Measurements from ENCODE around the gene LPGAT1. TPM values are rescaled to one million over a fixed set of nuclear protein-coding genes. Genes with fewer than 3 reads are reported as not detected.

Gene LPGAT1
- total RNA-seq, 1 experiment from 2014 or later, result 46.0 TPM

DNA sequence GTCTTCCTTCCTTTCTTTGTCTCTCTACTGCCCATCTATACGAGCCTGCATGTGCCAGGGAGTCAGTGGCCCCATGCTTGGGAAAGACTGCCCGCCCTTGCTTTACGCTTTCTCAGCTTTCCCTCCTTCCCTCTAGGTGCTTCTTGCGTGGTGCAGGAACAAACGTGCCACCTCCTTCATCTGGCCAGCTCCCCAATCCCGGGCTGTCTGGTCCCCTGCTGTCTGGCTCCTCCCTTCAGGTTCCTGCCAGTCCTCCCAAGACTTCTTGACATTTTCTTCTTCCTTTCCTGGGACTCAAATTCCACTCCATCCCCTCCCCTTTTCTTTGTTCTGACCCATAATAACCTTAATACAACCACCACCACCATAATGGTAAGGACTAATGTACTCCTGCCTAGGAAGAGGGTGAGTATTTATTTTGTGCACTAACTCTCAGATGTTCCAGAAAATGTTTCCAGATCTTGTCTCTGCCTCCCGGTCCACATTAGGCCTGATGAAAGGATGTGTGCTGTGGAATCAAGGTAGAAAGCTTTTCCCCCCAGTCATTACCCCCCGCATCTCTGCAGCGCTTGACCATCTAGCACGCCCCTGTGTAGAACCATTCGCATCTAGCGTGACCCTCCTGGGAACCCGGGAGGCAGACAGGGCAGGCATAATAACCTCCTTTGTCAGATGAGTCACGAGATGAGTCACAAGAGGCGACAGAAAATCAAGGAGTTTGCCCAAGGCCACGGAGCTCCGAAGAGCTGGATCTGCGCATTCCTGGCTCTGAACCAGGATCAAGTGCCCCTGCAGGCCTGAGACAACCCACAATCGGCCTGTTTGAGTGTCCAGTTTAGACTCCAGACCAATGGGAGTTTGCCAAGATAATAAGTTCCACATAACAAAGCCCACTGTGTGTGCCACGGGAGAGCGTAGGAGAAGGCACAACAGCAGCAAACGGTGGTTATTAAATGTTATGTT, 95.1 kb downstream of the LPGAT1 start:
- peaks cover 45% of the 10 kb centered on the region for H3K4me1 ChIP-seq (replicated peaks; ENCODE audit: insufficient read depth)
- H3K9me2 ChIP-seq (ENCODE audit: insufficient read depth), result no peaks in the 10 kb centered on the region
- H3K4me3 ChIP-seq, result peak overlapping the region; percentile 24; the same call in 1 of the 2 replicates
- DNase-seq, result peak; percentile 89 to 95
- H4K20me1 ChIP-seq (ENCODE audit: insufficient read depth), result no peaks in the 10 kb centered on the region
- H3F3A ChIP-seq (ENCODE audit: insufficient read depth, low read depth), result peaks cover 24% of the 10 kb centered on the region
- H3K27me3 ChIP-seq (ENCODE audit: insufficient read depth, low read depth), result no peaks in the 10 kb centered on the region
- intact Hi-C loops (cut with micrococcal nuclease; ENCODE audit: unreplicated experiment), result loop anchor here (1.0 to 10.0 kb wide), 4 partner anchors 30 to 859 kb away; partner anchors contain the start of genes RCOR3 and SLC30A1
- ChIA-PET CTCF (interaction anchor here (0.8 kb wide), 1 partner anchor 300 kb away, joined by 3 read pairs; the partner anchor contains the start of genes DTL and INTS7), POLR2A (ENCODE audit: unreplicated experiment) (interaction anchor here (0.5 to 0.7 kb wide), 3 partner anchors 53 to 921 kb away, joined by 3 to 6 read pairs (median 4); no protein-coding TSS in a partner anchor)
- peak overlapping the region; percentile 72 for H3K27ac ChIP-seq
- no peak for TF ChIP-seq EZH2 (IDR thresholded peaks at IDR 0.05; ENCODE audit: low read depth)
- TF ChIP-seq, protein P1, sequence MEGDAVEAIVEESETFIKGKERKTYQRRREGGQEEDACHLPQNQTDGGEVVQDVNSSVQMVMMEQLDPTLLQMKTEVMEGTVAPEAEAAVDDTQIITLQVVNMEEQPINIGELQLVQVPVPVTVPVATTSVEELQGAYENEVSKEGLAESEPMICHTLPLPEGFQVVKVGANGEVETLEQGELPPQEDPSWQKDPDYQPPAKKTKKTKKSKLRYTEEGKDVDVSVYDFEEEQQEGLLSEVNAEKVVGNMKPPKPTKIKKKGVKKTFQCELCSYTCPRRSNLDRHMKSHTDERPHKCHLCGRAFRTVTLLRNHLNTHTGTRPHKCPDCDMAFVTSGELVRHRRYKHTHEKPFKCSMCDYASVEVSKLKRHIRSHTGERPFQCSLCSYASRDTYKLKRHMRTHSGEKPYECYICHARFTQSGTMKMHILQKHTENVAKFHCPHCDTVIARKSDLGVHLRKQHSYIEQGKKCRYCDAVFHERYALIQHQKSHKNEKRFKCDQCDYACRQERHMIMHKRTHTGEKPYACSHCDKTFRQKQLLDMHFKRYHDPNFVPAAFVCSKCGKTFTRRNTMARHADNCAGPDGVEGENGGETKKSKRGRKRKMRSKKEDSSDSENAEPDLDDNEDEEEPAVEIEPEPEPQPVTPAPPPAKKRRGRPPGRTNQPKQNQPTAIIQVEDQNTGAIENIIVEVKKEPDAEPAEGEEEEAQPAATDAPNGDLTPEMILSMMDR (conservative IDR thresholded peaks at IDR 0.05), result no peak
- TSS peak; percentile 96 for BruUV-seq (replicated peaks)
- no peaks in the 10 kb centered on the region for H3K36me3 ChIP-seq (ENCODE audit: low read depth)
- H3K4me2 ChIP-seq, result peak overlapping the region; percentile 72
- no peaks in the 10 kb centered on the region for H3K9me3 ChIP-seq (ENCODE audit: insufficient read depth, low read depth)
- no peaks in the 10 kb centered on the region for H3K79me2 ChIP-seq (ENCODE audit: low read depth)
- H2AFZ ChIP-seq, result peak overlapping the region; percentile 52

DNA sequence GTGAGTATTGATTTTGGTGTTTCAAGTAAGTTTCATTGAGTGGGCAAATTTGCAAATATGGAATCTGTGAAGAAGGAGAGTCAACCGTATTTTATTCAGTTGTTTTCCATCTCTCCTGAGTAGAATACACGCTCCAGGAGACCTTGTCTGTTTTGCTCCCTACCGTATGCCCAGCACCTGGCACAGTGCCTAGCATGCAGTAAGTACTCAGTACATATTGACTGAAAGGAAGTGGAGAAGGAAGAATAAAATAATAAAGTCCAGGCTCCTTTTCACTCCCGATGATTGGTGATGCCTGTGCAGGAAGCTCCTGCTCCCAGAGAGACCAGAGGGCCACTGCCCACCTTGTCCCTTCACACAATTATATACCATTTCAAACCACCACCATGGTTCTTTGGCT, 95.8 kb downstream of the LPGAT1 start:
- TSS peak; percentile 43 for BruUV-seq (replicated peaks)
- peak overlapping the region; percentile 72 for H3K27ac ChIP-seq
- intact Hi-C loops (cut with micrococcal nuclease; ENCODE audit: unreplicated experiment), result loop anchor here (1.0 to 10.0 kb wide), 4 partner anchors 29 to 860 kb away; partner anchors contain the start of genes RCOR3 and SLC30A1
- DNase-seq, result no peak
- peak overlapping the region; percentile 72 for H3K4me2 ChIP-seq
- peaks cover 24% of the 10 kb centered on the region for H3F3A ChIP-seq (ENCODE audit: insufficient read depth, low read depth)
- no peaks in the 10 kb centered on the region for H3K9me3 ChIP-seq (ENCODE audit: insufficient read depth, low read depth)
- no peaks in the 10 kb centered on the region for H3K27me3 ChIP-seq (ENCODE audit: insufficient read depth, low read depth)
- no peaks in the 10 kb centered on the region for H3K9me2 ChIP-seq (ENCODE audit: insufficient read depth)
- ChIA-PET CTCF (no interaction called here), POLR2A (ENCODE audit: unreplicated experiment) (interaction anchor here (0.7 kb wide), 1 partner anchor 921 kb away, joined by 3 read pairs; no protein-coding TSS in a partner anchor)
- no peaks in the 10 kb centered on the region for H4K20me1 ChIP-seq (ENCODE audit: insufficient read depth)
- no peak overlapping the region; the same call in 1 of the 2 replicates for H3K4me3 ChIP-seq
- TF ChIP-seq, protein P1 (conservative IDR thresholded peaks at IDR 0.05), result no peak
- TF ChIP-seq EZH2 (IDR thresholded peaks at IDR 0.05; ENCODE audit: low read depth), result no peak
- H3K36me3 ChIP-seq (ENCODE audit: low read depth), result no peaks in the 10 kb centered on the region
- peak overlapping the region; percentile 52; the same call in 1 of the 2 replicates for H2AFZ ChIP-seq
- no peaks in the 10 kb centered on the region for H3K79me2 ChIP-seq (ENCODE audit: low read depth)
- H3K4me1 ChIP-seq (replicated peaks; ENCODE audit: insufficient read depth), result peaks cover 45% of the 10 kb centered on the region

DNA sequence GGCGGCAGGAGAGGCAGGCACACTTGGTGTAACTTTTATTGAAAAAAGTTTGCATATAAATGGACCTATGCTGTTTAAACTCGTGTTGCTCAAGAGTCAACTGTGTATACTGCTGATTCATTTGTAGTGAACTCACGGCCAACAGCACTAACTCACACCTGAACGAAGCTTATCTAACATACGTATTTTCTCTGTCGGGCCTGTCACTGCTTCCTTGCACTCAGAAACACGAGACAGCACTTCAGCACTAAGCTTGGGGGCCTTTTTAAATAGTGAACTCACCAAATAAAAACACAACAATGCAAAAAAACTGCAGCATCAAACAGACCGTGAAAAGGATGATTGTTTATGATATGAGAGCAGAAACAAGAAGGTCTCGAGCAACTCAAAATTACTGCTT, 96.2 kb downstream of the LPGAT1 start:
- Histone ChIP-seq H3F3A (ENCODE audit: insufficient read depth, low read depth) (peaks cover 24% of the 10 kb centered on the region), H3K4me2 (peak overlapping the region; percentile 72), H3K27ac (peak overlapping the region; percentile 72; the same call in 1 of the 2 replicates), H4K20me1 (ENCODE audit: insufficient read depth) (no peaks in the 10 kb centered on the region), H3K79me2 (ENCODE audit: low read depth) (no peaks in the 10 kb centered on the region), H3K4me3 (no peak overlapping the region), H3K27me3 (ENCODE audit: insufficient read depth, low read depth) (no peaks in the 10 kb centered on the region), H3K4me1 (replicated peaks; ENCODE audit: insufficient read depth) (peaks cover 44% of the 10 kb centered on the region), H3K9me3 (ENCODE audit: insufficient read depth, low read depth) (no peaks in the 10 kb centered on the region), H2AFZ (no peak overlapping the region), H3K36me3 (ENCODE audit: low read depth) (no peaks in the 10 kb centered on the region), H3K9me2 (ENCODE audit: insufficient read depth) (no peaks in the 10 kb centered on the region)
- no TSS peak for BruUV-seq (replicated peaks)
- CTCF ChIA-PET, result no interaction called here
- TF ChIP-seq EZH2 (IDR thresholded peaks at IDR 0.05; ENCODE audit: low read depth), result no peak
- TF ChIP-seq, protein P1 (conservative IDR thresholded peaks at IDR 0.05), result no peak
- POLR2A ChIA-PET (ENCODE audit: unreplicated experiment), result no interaction called here
- DNase-seq, result no peak
- intact Hi-C loops (cut with micrococcal nuclease; ENCODE audit: unreplicated experiment), result loop anchor here (10.0 kb wide), 2 partner anchors 160 to 860 kb away; partner anchors contain the start of gene SLC30A1

All from PC-9 (cell line).